Panc1 (cell line): ENCODE data around the gene TRAPPC12. TPM values are rescaled to one million over a fixed set of nuclear protein-coding genes. Genes with fewer than 3 reads are reported as not detected.

Source experiments
- ATAC-seq: fragments of 200-7000 bp; cut with Tn5 transposase; 2 replicates; pipeline ENCODE4 v1.9.1; 2020; ENCODE audit warnings: mild to moderate bottlenecking, moderate library complexity
- BruUV-seq: library from RNA; stranded (reverse); fragments of 400-500 nt; replicated peaks from 2 replicates; lab custom pipeline; 2021; lab: Mats Ljungman, UMichigan
- CTCF ChIA-PET: fragments of 300-600 bp; sonication (Branson Sonifier 250); formaldehyde crosslinking; loops from one replicate; lab custom pipeline; 2022; ENCODE audit warnings: antibody characterized with exemption; lab: Charles Lee
- POLR2A ChIA-PET: fragments of 300-600 bp; sonication (Branson Sonifier 250); formaldehyde crosslinking; loops from one replicate; lab custom pipeline; 2022; ENCODE audit warnings: antibody characterized with exemption; lab: Charles Lee
- DNase-seq: peaks from one replicate; pipeline ENCODE4 v3.0.0-alpha.2; 2010; ENCODE audit warnings: low read depth, low spot score
- H3K27ac ChIP-seq: 2 replicates; pipeline ENCODE4 v1.5.1; 2011; ENCODE audit warnings: mild to moderate bottlenecking, low read length, inconsistent platforms
- H3K27me3 ChIP-seq: fragments of 200-500 bp; sonication (Bioruptor generic); 2 replicates; pipeline ENCODE4 v1.6.0; 2014; ENCODE audit warnings: low read length, inconsistent platforms; ENCODE audit not compliant: control insufficient read depth, insufficient read depth
- H3K36me3 ChIP-seq: fragments of 200-500 bp; sonication (Bioruptor generic); 2 replicates; pipeline ENCODE4 v1.5.1; 2014; ENCODE audit warnings: inconsistent platforms, mild to moderate bottlenecking, low read length, moderate library complexity; ENCODE audit not compliant: control insufficient read depth, insufficient read depth
- H3K4me1 ChIP-seq: 2 replicates; pipeline ENCODE4 v1.5.1; 2011; ENCODE audit warnings: inconsistent platforms, mild to moderate bottlenecking, low read length, moderate library complexity; ENCODE audit not compliant: control insufficient read depth, insufficient read depth
- H3K4me3 ChIP-seq, 2 experiments: 2 replicates each; pipeline ENCODE4 v1.5.1; 2011 to 2012; ENCODE audit warnings: low read depth in 2 of 2, low read length in 2 of 2, mild to moderate bottlenecking in 2 of 2, inconsistent platforms in 1 of 2, moderate library complexity in 1 of 2
- H3K9me3 ChIP-seq: fragments of 200-500 bp; sonication (Bioruptor generic); 2 replicates; pipeline ENCODE4 v1.5.1; 2014; ENCODE audit warnings: low read depth, mild to moderate bottlenecking, inconsistent platforms, low read length, moderate library complexity; ENCODE audit not compliant: control insufficient read depth, insufficient read depth
- CTCF ChIP-seq: fragments of 450-650 bp; IDR thresholded peaks from 2 replicates; pipeline ENCODE4 v1.5.1; 2017; ENCODE audit warnings: mild to moderate bottlenecking
- POLR2AphosphoS5 ChIP-seq: IDR thresholded peaks from 2 replicates; pipeline ENCODE4 v1.6.1; 2012; ENCODE audit warnings: mild to moderate bottlenecking, low read depth, low read length, moderate library complexity
- REST ChIP-seq, 2 experiments: IDR thresholded peaks; 2 replicates each; pipeline ENCODE4 v1.6.1; 2011 to 2012; ENCODE audit warnings: low read depth in 2 of 2, control low read depth in 1 of 2, low read length in 1 of 2, mild to moderate bottlenecking in 1 of 2, moderate library complexity in 1 of 2; ENCODE audit not compliant: insufficient read depth in 1 of 2
- SIN3A ChIP-seq: IDR thresholded peaks from 2 replicates; pipeline ENCODE4 v1.6.1; 2012; ENCODE audit warnings: low read depth, mild to moderate bottlenecking, low read length, moderate library complexity, borderline replicate concordance; ENCODE audit not compliant: insufficient read depth
- TCF7L2 ChIP-seq: IDR thresholded peaks from 2 replicates; pipeline ENCODE4 v1.6.1; 2011; ENCODE audit warnings: mild to moderate bottlenecking, low read depth, low read length, inconsistent platforms
- in situ Hi-C: cut with HindIII; loops from 2 replicates; pipeline ENCODE4 v1.10.0; 2016; ENCODE audit warnings: low sequenced_read_pairs, low pct_unique_long_range_greater_than_20kb
- intact Hi-C: fragments of 100-400 bp; cut with micrococcal nuclease; formaldehyde crosslinking; loops from one replicate; pipeline ENCODE4 v1.10.0; 2022; ENCODE audit not compliant: unreplicated experiment
- total RNA-seq: library from RNA; stranded (reverse); gene quantifications from one replicate; pipeline ENCODE4 v1.2.1, GENCODE V29; 2021; ENCODE audit not compliant: unreplicated experiment

The TRAPPC12 gene
- total RNA-seq, 1 experiment from 2014 or later = 78.7 TPM

GRCh38 chr2:3459185-3460015 is 79.9 kb downstream of the TRAPPC12 start:
- CTCF ChIA-PET = no interaction called here

GRCh38 chr2:3460156-3460555 is 80.7 kb downstream of the TRAPPC12 start:
- Histone ChIP-seq H3K27ac (no peak overlapping the region), H3K4me3 (no peak overlapping the region), H3K36me3 (no peaks in the 10 kb centered on the region), H3K4me1 (no peaks in the 10 kb centered on the region), H3K9me3 (no peaks in the 10 kb centered on the region), H3K27me3 (no peaks in the 10 kb centered on the region)
- no TSS peak for BruUV-seq
- in situ Hi-C loops = no loop called here
- ChIA-PET POLR2A (no interaction called here), CTCF (no interaction called here)
- intact Hi-C loops = no loop called here
- no peak for TF ChIP-seq SIN3A
- no peak for TF ChIP-seq POLR2AphosphoS5
- no peak for TF ChIP-seq CTCF
- no peak for TF ChIP-seq TCF7L2
- no peak for TF ChIP-seq REST (IDR thresholded peaks at IDR 0.05; ENCODE audit: insufficient read depth in 1 of 2, low read depth in 2 of 2, low read length in 1 of 2)
- ATAC-seq = no peak
- DNase-seq = no peak

More at GRCh38 chr2:3459185-3460015, 79.9 kb downstream of the TRAPPC12 start:
- H3K27me3 ChIP-seq = no peaks in the 10 kb centered on the region
- POLR2A ChIA-PET = no interaction called here
- DNase-seq (no peak), ATAC-seq (no peak)
- in situ Hi-C loops = no loop called here
- no peak overlapping the region for H3K27ac ChIP-seq
- no peaks in the 10 kb centered on the region for H3K36me3 ChIP-seq
- BruUV-seq = no TSS peak
- intact Hi-C loops = no loop called here
- H3K4me3 ChIP-seq = no peak overlapping the region
- no peak for TF ChIP-seq POLR2AphosphoS5
- TF ChIP-seq REST (IDR thresholded peaks at IDR 0.05; ENCODE audit: insufficient read depth in 1 of 2, low read depth in 2 of 2, low read length in 1 of 2) = no peak
- TF ChIP-seq CTCF = no peak
- no peak for TF ChIP-seq SIN3A
- TF ChIP-seq TCF7L2 = no peak
- H3K9me3 ChIP-seq = no peaks in the 10 kb centered on the region
- H3K4me1 ChIP-seq = no peaks in the 10 kb centered on the region
